Neutrophil (primary cell): ENCODE results near the gene TDRD7.

Source experiments
- H3K27ac ChIP-seq: fragments of 200-600 bp; sonication (generic); 2 replicates; pipeline ENCODE4 v1.5.1; 2016; ENCODE audit warnings: mild to moderate bottlenecking, moderate library complexity
- H3K27me3 ChIP-seq: fragments of 200-600 bp; sonication (generic); 2 replicates; pipeline ENCODE4 v1.6.0; 2016; ENCODE audit warnings: mild to moderate bottlenecking
- H3K36me3 ChIP-seq: fragments of 200-600 bp; sonication (generic); 2 replicates; pipeline ENCODE4 v1.5.1; 2017
- H3K4me1 ChIP-seq, 2 experiments: fragments of 200-600 bp in 1 of 2; sonication (generic) in 1 of 2; 1 replicate in 1 of 2; 2 replicates in 1 of 2; pipeline versions ENCODE4 v1.5.1 to v1.6.1; 2013 to 2016; ENCODE audit warnings: low read depth in 1 of 2, low read length in 1 of 2, mild to moderate bottlenecking in 1 of 2, moderate library complexity in 1 of 2; ENCODE audit not compliant: control insufficient read depth in 1 of 2, insufficient read depth in 1 of 2
- H3K4me3 ChIP-seq, 2 experiments: fragments of 200-600 bp in 1 of 2; sonication (generic) in 1 of 2; 1 replicate in 1 of 2; 2 replicates in 1 of 2; pipeline ENCODE4 v1.5.1; 2013 to 2016; ENCODE audit warnings: low read depth in 1 of 2, low read length in 1 of 2, mild to moderate bottlenecking in 1 of 2, moderate library complexity in 1 of 2
- H3K9me3 ChIP-seq: fragments of 200-600 bp; sonication (generic); 2 replicates; pipeline ENCODE4 v1.5.1; 2016
- TF ChIP-seq, protein P1 (sequence below): fragments of 200-600 bp; sonication (generic); IDR thresholded peaks from 2 replicates; pipeline ENCODE4 v1.5.1; 2016; ENCODE audit warnings: antibody characterized with exemption

The TDRD7 gene

DNA sequence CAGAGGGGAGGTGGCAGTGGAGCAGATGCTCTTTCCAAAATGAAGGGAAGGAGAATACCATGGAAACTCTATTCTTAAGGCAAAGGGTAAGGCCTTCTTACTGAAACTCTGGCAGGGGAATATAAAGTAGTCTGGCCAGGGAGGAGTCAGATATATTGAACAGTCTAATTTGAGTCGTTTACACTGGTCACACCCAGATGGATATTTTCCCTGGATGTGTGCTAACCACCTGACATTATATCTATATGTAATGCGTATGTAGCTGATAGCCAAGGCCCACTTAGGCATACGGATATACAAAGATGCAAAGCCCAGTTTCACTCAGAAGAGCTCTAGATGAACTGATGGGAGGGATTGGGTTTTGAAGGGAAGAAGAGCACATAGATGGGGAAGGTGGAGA is 7.0 kb downstream of the TDRD7 start:
- H3K4me3 ChIP-seq: no peak overlapping the region
- TF ChIP-seq, protein P1, sequence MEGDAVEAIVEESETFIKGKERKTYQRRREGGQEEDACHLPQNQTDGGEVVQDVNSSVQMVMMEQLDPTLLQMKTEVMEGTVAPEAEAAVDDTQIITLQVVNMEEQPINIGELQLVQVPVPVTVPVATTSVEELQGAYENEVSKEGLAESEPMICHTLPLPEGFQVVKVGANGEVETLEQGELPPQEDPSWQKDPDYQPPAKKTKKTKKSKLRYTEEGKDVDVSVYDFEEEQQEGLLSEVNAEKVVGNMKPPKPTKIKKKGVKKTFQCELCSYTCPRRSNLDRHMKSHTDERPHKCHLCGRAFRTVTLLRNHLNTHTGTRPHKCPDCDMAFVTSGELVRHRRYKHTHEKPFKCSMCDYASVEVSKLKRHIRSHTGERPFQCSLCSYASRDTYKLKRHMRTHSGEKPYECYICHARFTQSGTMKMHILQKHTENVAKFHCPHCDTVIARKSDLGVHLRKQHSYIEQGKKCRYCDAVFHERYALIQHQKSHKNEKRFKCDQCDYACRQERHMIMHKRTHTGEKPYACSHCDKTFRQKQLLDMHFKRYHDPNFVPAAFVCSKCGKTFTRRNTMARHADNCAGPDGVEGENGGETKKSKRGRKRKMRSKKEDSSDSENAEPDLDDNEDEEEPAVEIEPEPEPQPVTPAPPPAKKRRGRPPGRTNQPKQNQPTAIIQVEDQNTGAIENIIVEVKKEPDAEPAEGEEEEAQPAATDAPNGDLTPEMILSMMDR: no peak
- H3K9me3 ChIP-seq: no peaks in the 10 kb centered on the region
- no peak overlapping the region for H3K27ac ChIP-seq
- H3K4me1 ChIP-seq: peaks cover 11 to 20% of the 10 kb centered on the region in 2 experiments
- H3K36me3 ChIP-seq: no peaks in the 10 kb centered on the region
- H3K27me3 ChIP-seq: no peaks in the 10 kb centered on the region

DNA sequence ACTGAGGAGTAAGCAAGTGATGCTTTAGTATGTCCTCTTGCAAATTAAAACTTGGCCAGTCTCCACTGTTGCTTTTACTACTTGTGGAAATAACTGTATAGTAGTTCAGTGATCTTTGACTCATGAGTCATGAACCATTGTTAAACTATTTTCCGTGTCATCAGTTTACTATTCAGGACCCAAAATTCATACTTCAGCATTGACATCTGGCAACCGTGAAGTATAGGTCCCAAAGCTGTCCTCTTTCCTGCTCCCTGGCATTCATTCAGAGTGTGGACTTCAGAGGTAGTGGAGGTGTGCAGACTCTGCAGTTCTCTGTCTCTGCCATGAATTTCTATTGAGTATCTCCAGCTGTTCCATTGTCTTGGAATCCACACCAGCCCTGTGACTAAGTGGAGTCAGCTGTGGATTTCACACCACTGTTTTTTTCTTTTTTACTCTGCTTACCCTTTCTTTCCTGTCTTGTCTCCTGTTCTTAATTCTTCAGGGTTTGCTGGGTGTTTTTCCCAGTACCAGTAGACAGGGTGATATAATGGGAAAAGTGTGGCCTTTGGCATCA is 7.5 kb downstream of the TDRD7 start:
- H3K9me3 ChIP-seq: no peaks in the 10 kb centered on the region
- peaks cover 10 to 20% of the 10 kb centered on the region in 2 experiments for H3K4me1 ChIP-seq
- H3K27ac ChIP-seq: no peak overlapping the region
- TF ChIP-seq, protein P1: no peak
- no peaks in the 10 kb centered on the region for H3K27me3 ChIP-seq
- H3K36me3 ChIP-seq: no peaks in the 10 kb centered on the region
- H3K4me3 ChIP-seq: no peak overlapping the region

DNA sequence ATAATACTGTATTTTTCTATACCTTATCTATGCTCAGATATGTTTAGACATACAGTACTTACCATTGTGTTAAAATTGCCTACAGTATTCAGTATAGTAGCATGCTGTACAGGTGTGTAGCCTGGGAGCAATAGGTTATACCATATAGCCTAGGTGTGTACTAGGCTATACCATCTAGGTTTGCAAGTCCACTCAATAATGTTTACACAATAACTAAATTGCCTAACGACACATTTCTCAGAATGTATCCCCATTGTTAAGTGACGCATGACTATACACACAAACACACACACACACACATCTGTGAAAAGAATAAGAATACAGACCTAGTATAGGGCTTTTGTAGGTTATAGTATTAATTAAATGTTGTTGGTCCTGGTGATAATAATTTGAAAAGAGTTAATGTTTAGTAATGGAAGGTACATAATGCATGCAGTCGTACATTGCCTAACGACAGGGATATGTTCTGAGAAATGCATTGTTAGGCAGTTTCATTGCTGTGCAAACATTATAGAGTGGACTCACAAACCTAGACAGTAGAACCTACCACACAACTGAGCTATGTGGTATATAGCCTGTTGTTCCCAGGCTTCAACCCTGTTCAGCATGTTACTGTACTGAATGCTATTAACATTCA is 13.6 kb downstream of the TDRD7 start:
- H3K36me3 ChIP-seq: peaks cover 27% of the 10 kb centered on the region
- TF ChIP-seq, protein P1: no peak

DNA sequence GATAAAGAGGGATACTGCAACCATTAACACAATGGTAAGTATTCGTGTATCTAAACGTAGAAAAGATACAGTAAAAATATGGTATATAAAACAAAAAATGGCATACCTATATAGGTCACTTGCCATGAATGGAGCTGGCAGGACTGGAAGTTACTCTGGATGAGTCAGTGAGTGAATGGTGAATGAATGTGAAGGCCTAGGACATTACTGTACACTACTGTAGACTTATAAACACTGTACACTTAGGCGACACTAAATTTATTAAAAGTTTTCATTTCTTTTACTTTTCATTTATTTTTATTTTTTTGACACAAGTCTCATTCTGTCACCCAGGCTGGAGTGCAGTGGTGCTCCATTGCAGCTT is 14.1 kb downstream of the TDRD7 start:
- TF ChIP-seq, protein P1: no peak
- Histone ChIP-seq H3K36me3 (peaks cover 32% of the 10 kb centered on the region), H3K4me3 (no peak overlapping the region), H3K4me1 (peaks cover 0 to 10% of the 10 kb centered on the region in 2 experiments), H3K27me3 (no peaks in the 10 kb centered on the region), H3K9me3 (no peaks in the 10 kb centered on the region), H3K27ac (no peak overlapping the region)

More for the DNA sequence above, 13.6 kb downstream of the TDRD7 start:
- no peak overlapping the region for H3K4me3 ChIP-seq
- H3K9me3 ChIP-seq: no peaks in the 10 kb centered on the region
- no peak overlapping the region for H3K27ac ChIP-seq
- peaks cover 0 to 10% of the 10 kb centered on the region in 2 experiments for H3K4me1 ChIP-seq
- H3K27me3 ChIP-seq: no peaks in the 10 kb centered on the region

DNA sequence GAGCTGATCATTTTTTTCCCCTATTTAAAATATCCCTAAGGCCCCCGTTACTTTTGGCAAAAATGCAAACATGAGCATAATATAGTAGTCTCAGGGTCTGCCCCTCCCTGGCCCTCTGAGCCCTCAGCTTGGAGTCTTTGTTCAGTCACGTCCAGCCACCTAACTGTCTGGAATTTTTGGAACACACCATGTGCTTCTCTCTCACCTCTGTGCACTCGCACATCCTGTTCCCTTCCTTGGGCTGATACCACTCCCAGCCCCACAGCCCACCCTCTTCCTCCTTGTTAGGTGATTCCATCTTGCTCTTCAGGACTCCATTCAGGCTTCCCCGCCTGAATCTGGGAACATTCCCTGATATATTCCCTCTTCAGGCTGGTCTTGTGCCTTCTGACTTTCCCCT is 16.0 kb downstream of the TDRD7 start:
- Histone ChIP-seq H3K27me3 (no peaks in the 10 kb centered on the region), H3K4me3 (no peak overlapping the region), H3K36me3 (peaks cover 51% of the 10 kb centered on the region), H3K4me1 (peaks cover 0 to 10% of the 10 kb centered on the region in 2 experiments), H3K9me3 (no peaks in the 10 kb centered on the region), H3K27ac (no peak overlapping the region)
- TF ChIP-seq, protein P1: no peak
